Right kidney (tissue), 1 donor: ENCODE results near the gene TPD52L1.

Experiments
- DNase-seq: peaks from one replicate; pipeline ENCODE4 v3.0.0-alpha.2; 2016

Gene TPD52L1

GRCh38 chr6:125205931-125206330, 52.4 kb downstream of the TPD52L1 start:
- DNase-seq: no peak

GRCh38 chr6:125206389-125206788, 52.8 kb downstream of the TPD52L1 start:
- no peak for DNase-seq

- DNase-seq: no peak
These were observed 54.4 kb downstream of the TPD52L1 start for GRCh38 chr6:125207956-125208355.

GRCh38 chr6:125208625-125209249, 55.2 kb downstream of the TPD52L1 start:
- no peak for DNase-seq

- DNase-seq: no peak
These were observed 57.1 kb downstream of the TPD52L1 start for GRCh38 chr6:125210667-125211066.

GRCh38 chr6:125211352-125211751, 57.8 kb downstream of the TPD52L1 start:
- DNase-seq: no peak

- DNase-seq: no peak
These were observed 58.8 kb downstream of the TPD52L1 start for GRCh38 chr6:125212377-125212776.

- DNase-seq: no peak
These were observed 60.4 kb downstream of the TPD52L1 start for GRCh38 chr6:125213939-125214338.

GRCh38 chr6:125215252-125215819, 61.8 kb downstream of the TPD52L1 start:
- no peak for DNase-seq

GRCh38 chr6:125216015-125216414, 62.4 kb downstream of the TPD52L1 start:
- DNase-seq: no peak

GRCh38 chr6:125217369-125217768, 63.8 kb downstream of the TPD52L1 start:
- no peak for DNase-seq

- DNase-seq: no peak
These were observed 64.4 kb downstream of the TPD52L1 start for GRCh38 chr6:125217992-125218391.

GRCh38 chr6:125219361-125219895, 65.9 kb downstream of the TPD52L1 start:
- DNase-seq: no peak

- DNase-seq: no peak
These were observed 67.1 kb downstream of the TPD52L1 start for GRCh38 chr6:125220712-125221111.

GRCh38 chr6:125222531-125223455, 69.2 kb downstream of the TPD52L1 start:
- no peak for DNase-seq

- no peak for DNase-seq
These were observed 70.8 kb downstream of the TPD52L1 start for GRCh38 chr6:125224231-125224861.

GRCh38 chr6:125227244-125227643, 73.7 kb downstream of the TPD52L1 start:
- DNase-seq: no peak

- no peak for DNase-seq
These were observed 75.5 kb downstream of the TPD52L1 start for GRCh38 chr6:125228981-125229479.

GRCh38 chr6:125230674-125231073, 77.1 kb downstream of the TPD52L1 start:
- DNase-seq: no peak

GRCh38 chr6:125231133-125231532, 77.6 kb downstream of the TPD52L1 start:
- no peak for DNase-seq

- DNase-seq: no peak
These were observed 78.2 kb downstream of the TPD52L1 start for GRCh38 chr6:125231574-125232343.

- DNase-seq: no peak
These were observed 78.9 kb downstream of the TPD52L1 start for GRCh38 chr6:125232466-125232865.
